GM19452 (cell line): ENCODE measurements around the gene WNT9B.

Source experiments
- ATAC-seq: cut with Tn5 transposase; IDR thresholded peaks from one replicate; pipeline ENCODE4 v1.9.1; 2021; ENCODE audit not compliant: unreplicated experiment

The WNT9B gene

GRCh38 chr17:46853896-46854444, 2.6 kb downstream of the WNT9B start:
- ATAC-seq: no peak

DNA sequence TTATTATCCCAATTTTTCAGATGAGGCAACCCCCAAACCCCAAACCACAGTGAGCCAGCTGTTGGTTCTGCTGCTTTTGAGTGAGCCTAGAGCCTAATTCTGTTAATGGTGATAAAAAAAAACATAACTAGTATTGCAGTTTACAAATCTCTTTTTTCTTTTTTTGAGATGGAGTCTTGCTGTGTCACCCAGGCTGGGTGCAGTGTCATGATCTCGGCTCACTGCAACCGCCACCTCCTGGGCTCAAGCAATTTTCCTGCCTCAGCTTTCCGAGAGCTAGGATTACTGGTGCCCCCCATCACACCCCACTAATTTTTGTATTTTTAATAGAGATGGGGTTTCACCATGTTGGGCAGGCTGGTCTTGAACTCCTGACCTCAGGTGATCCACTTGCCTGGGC, 3.1 kb downstream of the WNT9B start:
- ATAC-seq: no peak

DNA sequence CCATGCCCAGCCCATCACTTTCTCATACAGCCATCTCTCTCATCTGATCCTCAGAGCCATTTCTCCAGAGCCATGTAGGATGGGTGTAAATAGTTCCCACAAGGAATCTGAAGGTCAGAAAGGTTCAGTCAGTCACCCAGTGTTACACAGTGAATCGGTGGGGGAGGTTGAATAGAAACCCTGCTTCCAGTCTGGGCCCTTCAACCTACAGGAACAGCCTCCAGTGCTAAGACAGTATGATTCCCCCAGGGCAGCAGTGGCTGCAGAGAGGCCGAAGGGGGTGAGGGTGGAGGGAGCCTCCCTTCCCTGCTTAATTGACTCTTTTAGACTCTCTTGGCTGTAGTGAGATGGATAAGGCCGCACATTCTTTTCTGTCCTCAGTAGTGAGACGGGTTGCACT, 3.6 kb downstream of the WNT9B start:
- ATAC-seq: no peak

DNA sequence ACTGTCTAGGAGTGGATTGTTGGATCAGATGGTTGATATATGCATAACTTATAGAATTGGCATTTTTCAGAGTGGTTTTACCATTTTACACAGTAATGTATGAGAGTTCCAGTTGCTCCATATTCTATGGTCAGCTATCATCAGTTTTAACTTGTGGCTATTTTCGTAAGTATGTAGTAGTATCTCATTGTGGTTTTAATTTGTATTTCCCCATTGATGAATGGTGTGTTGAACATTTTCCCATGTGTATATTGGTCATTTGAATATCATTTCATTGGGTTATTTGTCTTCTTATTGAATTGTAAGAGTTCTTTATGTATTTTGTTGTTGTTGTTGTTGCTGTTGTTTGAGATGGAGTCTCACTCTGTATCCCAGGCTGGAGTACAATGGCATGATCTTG, 6.2 kb downstream of the WNT9B start:
- no peak for ATAC-seq

DNA sequence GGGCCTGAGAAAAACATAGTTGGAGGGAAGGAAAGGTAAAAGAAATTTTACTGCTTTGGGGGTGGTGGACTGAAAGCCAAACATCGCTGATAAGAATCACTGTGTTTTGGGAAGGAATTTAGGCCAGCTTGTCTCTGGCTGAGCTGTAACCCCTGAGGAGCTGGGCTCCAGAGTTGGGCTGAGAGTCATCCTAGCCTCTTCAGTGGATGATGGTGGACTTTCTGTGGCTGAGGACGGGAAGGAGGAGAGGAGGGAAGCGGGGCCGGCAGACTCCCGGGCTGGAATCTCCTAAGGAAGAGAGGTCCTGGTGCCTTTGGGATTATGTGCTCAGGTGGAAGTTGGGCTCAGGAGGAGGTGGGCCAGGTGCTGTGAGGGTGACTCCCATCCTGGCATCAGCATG, 8.6 kb downstream of the WNT9B start:
- no peak for ATAC-seq

GRCh38 chr17:46862949-46863348, 11.6 kb downstream of the WNT9B start:
- no peak for ATAC-seq

DNA sequence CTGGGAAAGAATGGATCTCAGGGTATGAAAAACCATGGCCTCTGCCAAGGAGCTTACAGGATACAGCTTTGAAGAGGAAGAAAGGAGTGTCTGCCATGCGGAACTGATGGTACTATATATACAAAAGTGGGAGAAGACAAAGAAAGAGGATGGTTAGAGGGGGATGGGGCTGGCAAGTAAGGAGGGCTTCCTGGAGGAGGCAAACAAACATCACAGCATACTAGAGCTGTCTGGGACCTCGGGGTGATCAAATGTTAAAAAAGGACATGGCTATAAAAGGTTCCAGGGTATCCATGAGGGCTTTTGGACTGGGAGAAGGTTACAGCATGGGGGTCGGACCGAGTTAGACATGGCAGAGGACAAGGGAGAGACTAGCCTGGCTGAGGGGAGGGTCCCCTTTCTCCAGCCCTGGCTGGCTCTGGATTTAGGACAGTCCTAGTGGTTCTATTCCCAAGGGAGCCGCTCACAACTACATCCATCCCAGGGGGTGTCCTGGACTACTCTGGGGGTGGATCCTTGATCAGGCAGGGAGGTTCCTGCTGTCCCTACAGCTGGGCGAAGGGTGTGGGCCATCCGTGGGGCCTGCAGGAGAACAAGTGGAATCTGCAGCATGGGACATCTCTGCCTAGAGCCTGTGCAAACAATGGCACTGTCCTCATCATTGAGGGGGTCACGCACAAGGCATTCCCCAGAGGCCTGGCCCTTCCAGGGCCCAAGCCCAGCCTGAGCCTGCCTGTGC, 12.2 kb downstream of the WNT9B start:
- ATAC-seq: no peak

GRCh38 chr17:46865100-46865499, 13.7 kb downstream of the WNT9B start:
- ATAC-seq: no peak

GRCh38 chr17:46866325-46866724, 14.9 kb downstream of the WNT9B start:
- no peak for ATAC-seq

GRCh38 chr17:46866747-46867146, 15.4 kb downstream of the WNT9B start:
- ATAC-seq: no peak

DNA sequence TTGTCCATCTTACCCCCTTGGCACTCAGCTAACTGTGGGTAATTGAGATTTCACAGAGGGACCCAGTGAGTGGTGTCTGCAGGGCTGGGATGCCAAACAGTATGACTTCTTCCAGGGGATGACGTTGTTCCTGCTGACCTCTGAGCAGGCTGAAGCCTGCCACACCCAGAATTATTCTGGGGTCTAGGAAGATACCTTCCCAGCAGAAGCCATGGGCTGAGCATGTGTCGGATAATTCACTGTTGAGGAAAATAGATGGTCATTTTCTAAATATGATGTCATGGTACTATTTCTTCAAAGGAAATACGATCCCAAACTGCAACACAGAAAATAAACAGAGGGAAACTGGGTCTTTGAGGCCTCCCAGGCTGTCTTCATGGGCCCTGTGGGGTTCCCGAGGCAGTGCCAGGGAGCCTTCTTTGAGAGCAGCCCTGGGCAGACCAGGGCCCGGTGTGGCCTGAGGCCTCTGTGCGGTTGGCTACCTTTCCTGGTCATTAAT, 17.4 kb downstream of the WNT9B start:
- no peak for ATAC-seq

DNA sequence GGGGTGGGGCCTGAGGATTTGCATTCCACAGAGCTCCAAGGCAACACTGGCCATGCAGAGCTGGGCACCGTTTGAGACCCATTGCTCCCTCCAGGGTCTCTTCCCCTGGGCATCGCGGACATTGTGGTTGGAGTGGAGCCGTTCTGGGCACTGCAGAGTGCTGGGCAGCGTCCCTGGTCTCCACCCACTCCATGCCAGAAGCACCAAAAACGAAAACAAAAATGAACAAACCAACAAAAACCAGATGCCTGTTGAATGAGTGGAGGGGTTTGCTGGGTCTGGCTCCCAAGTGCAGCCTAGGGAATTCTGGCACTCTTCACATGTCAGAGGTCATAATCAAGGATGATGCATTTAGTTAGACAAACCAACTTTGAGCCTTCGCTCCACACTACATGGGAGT, 17.9 kb downstream of the WNT9B start:
- no peak for ATAC-seq

- no peak for ATAC-seq
Measured at GRCh38 chr17:46869975-46870803, 18.8 kb downstream of the WNT9B start.

GRCh38 chr17:46872421-46872820, 21.0 kb downstream of the WNT9B start:
- no peak for ATAC-seq

GRCh38 chr17:46873941-46874645, 22.7 kb downstream of the WNT9B start:
- ATAC-seq: no peak

DNA sequence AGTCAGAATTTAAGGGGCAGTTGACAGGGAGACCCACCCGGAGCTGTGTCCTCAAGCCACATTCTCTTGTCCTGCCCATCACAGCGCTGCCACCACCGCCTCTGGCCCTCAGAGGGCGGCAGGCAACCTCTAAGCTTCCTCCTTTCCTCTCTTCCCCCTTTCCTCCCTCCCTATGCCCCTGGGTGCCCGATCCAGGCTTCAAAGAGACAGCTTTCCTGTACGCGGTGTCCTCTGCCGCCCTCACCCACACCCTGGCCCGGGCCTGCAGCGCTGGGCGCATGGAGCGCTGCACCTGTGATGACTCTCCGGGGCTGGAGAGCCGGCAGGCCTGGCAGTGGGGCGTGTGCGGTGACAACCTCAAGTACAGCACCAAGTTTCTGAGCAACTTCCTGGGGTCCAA, 23.5 kb downstream of the WNT9B start:
- ATAC-seq: no peak

- ATAC-seq: no peak
Measured at GRCh38 chr17:46875849-46876352, 24.5 kb downstream of the WNT9B start.

DNA sequence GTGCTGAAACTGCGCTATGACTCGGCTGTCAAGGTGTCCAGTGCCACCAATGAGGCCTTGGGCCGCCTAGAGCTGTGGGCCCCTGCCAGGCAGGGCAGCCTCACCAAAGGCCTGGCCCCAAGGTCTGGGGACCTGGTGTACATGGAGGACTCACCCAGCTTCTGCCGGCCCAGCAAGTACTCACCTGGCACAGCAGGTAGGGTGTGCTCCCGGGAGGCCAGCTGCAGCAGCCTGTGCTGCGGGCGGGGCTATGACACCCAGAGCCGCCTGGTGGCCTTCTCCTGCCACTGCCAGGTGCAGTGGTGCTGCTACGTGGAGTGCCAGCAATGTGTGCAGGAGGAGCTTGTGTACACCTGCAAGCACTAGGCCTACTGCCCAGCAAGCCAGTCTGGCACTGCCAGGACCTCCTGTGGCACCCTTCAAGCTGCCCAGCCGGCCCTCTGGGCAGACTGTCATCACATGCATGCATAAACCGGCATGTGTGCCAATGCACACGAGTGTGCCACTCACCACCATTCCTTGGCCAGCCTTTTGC, 25.0 kb downstream of the WNT9B start:
- ATAC-seq: no peak

GRCh38 chr17:46876926-46877325, 25.5 kb downstream of the WNT9B start:
- ATAC-seq: no peak

DNA sequence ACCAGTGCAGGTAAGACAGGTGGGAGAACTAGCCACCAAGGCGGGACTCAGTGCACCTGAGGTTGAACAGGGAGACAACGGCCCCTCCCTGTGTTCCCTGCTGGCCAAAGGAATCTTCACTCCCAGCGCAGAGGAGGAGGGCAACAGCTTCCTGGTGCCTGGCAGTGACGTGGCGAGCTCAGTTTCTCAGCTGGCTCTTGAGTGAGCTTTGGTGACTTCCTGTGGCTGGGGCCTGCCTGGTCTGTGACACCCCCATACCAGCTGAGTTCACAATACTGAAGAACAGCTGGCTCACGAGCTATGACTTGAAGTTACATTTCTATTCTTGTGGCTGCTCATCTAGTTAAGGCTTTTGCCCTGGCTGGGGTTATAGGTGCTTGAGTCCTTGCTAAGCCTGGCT, 26.1 kb downstream of the WNT9B start:
- ATAC-seq: no peak

GRCh38 chr17:46878055-46878454, 26.7 kb downstream of the WNT9B start:
- no peak for ATAC-seq
